A549 (cell line): ENCODE data around the gene BACH1. TPM values are rescaled to one million over a fixed set of nuclear protein-coding genes. Genes with fewer than 3 reads are reported as not detected.
"Not testable (repeated sequence)": the region's sequence is repeated elsewhere in the genome, so short reads cannot be mapped to it uniquely, and the experiment has no call there.

Experiments used
- ATAC-seq, 2 experiments: fragments of 200-7000 bp in 1 of 2; fragments of >200 bp in 1 of 2; cut with Nextera tagmentation in 1 of 2; cut with Tn5 transposase in 1 of 2; 3 replicates each; pipeline versions ENCODE4 v1.8.0 to v1.9.1; 2018 to 2020; ENCODE audit warnings: mild to moderate bottlenecking in 1 of 2, moderate library complexity in 1 of 2
- CTCF ChIA-PET: fragments of 300-600 bp; sonication (Branson Sonifier 250); formaldehyde crosslinking; extraction: SDS; loops from one replicate; lab custom pipeline; 2021; ENCODE audit warnings: antibody characterized with exemption, inconsistent platforms; lab: Yijun Ruan, JAX
- POLR2A ChIA-PET: fragments of 350-600 bp; formaldehyde crosslinking; extraction: SDS; loops from one replicate; lab custom pipeline; 2021; ENCODE audit warnings: antibody characterized with exemption, inconsistent platforms; lab: Yijun Ruan, JAX
- DNase-seq, 2 experiments: peaks; one replicate each; pipeline versions ENCODE4 v3.0.0 to v3.0.0-alpha.2; 2011 to 2016; ENCODE audit warnings: low read depth in 1 of 2, low spot score in 1 of 2
- FAIRE-seq: peaks from 2 replicates; lab custom pipeline; 2011; peaks lifted over from hg19 to GRCh38; lab: Jason Lieb, UNC
- H3K27ac ChIP-seq, 2 experiments: fragments of >200 bp; sonication (Bioruptor Twin); formaldehyde crosslinking; 3 replicates each; pipeline ENCODE4 v1.5.1; 2016 to 2017
- H3K4me1 ChIP-seq: fragments of >200 bp; sonication (Bioruptor Twin); formaldehyde crosslinking; 3 replicates; pipeline ENCODE4 v1.6.1; 2016
- H3K4me2 ChIP-seq: fragments of >200 bp; sonication (Bioruptor Twin); formaldehyde crosslinking; 3 replicates; pipeline ENCODE4 v1.6.1; 2016
- H3K4me3 ChIP-seq: fragments of >200 bp; sonication (Bioruptor Twin); formaldehyde crosslinking; 3 replicates; pipeline ENCODE4 v1.5.1; 2016
- H3K9me3 ChIP-seq: fragments of >200 bp; sonication (Bioruptor Twin); formaldehyde crosslinking; 3 replicates; pipeline ENCODE4 v1.6.1; 2016
- CEBPB ChIP-seq, 2 experiments: fragments of >200 bp in 1 of 2; sonication (Bioruptor Twin) in 1 of 2; formaldehyde crosslinking in 1 of 2; IDR thresholded peaks; 2 replicates each; pipeline ENCODE4 v1.6.1; 2012 to 2016
- CTCF ChIP-seq: fragments of >200 bp; sonication (Bioruptor Twin); formaldehyde crosslinking; IDR thresholded peaks from 3 replicates; pipeline ENCODE4 v1.5.1; 2016
- HDAC2 ChIP-seq: fragments of 200-600 bp; sonication (generic); IDR thresholded peaks from 2 replicates; pipeline ENCODE4 v1.6.1; 2016
- HMGXB4 ChIP-seq: fragments of 250-450 bp; sonication (Bioruptor Pico); IDR thresholded peaks from 2 replicates; pipeline ENCODE4 v1.5.0; 2021; ENCODE audit warnings: mild to moderate bottlenecking, moderate library complexity, borderline replicate concordance
- KDM1A ChIP-seq: fragments of 200-600 bp; sonication (generic); IDR thresholded peaks from 2 replicates; pipeline ENCODE4 v1.6.1; 2016; ENCODE audit warnings: low read depth, mild to moderate bottlenecking
- KDM5A ChIP-seq: fragments of 200-600 bp; sonication (generic); IDR thresholded peaks from 2 replicates; pipeline ENCODE4 v1.6.1; 2016; ENCODE audit warnings: antibody characterized with exemption, mild to moderate bottlenecking
- MAFK ChIP-seq: fragments of 450-650 bp; IDR thresholded peaks from 2 replicates; pipeline ENCODE4 v1.6.1; 2014; ENCODE audit not compliant: partially characterized antibody
- MYC ChIP-seq: IDR thresholded peaks from 2 replicates; pipeline ENCODE4 v1.6.1; 2012; ENCODE audit warnings: mild to moderate bottlenecking, inconsistent platforms, low read length, improper control_type of control experiment, borderline replicate concordance
- NPAS2 ChIP-seq: fragments of 250-450 bp; sonication (Bioruptor Pico); IDR thresholded peaks from 2 replicates; pipeline ENCODE4 v1.8.0; 2022; ENCODE audit warnings: mild to moderate bottlenecking, moderate library complexity, borderline replicate concordance
- PHF8 ChIP-seq: fragments of 200-600 bp; sonication (generic); IDR thresholded peaks from 2 replicates; pipeline ENCODE4 v1.6.1; 2016; ENCODE audit warnings: low read depth, mild to moderate bottlenecking, antibody characterized with exemption, moderate library complexity, borderline replicate concordance
- RARB ChIP-seq: fragments of 250-450 bp; sonication (Bioruptor Pico); IDR thresholded peaks from 2 replicates; pipeline ENCODE4 v1.8.0; 2021; ENCODE audit warnings: mild to moderate bottlenecking, moderate library complexity
- RNF2 ChIP-seq: fragments of 200-600 bp; sonication (generic); IDR thresholded peaks from 2 replicates; pipeline ENCODE4 v1.6.1; 2016; ENCODE audit warnings: low read depth, mild to moderate bottlenecking, antibody characterized with exemption, moderate library complexity, borderline replicate concordance
- SMC3 ChIP-seq: fragments of >200 bp; sonication (Bioruptor Twin); formaldehyde crosslinking; IDR thresholded peaks from 3 replicates; pipeline ENCODE4 v1.6.1; 2018; ENCODE audit warnings: inconsistent platforms
- WGBS: methylation state at CpG from one replicate; pipeline ENCODE4 v1.1.6; 2017; ENCODE audit errors: missing lambda C conversion rate; 5-methylcytosine and 5-hydroxymethylcytosine counted together
- polyA plus RNA-seq, 4 experiments: library from polyadenylated mRNA; depleted of rRNA in 3 of 4; stranded (reverse); fragments of >200 nt; fragmentation: RNase III in 1 of 4; extraction: RNeasy Plus Mini Kit Qiagen cat#74134 plus additional on column Dnase treatment in 1 of 4; gene quantifications; 2 replicates in 3 of 4; 3 replicates in 1 of 4; pipeline ENCODE4 v1.2.3, GENCODE V29; 2011 to 2017

The BACH1 gene
- polyA plus RNA-seq, 2 of the 4 experiments (the other 2 are of a cell fraction) = 5.0 to 21.4 TPM

GRCh38 chr21:29355043-29355710 lies 56.5 kb downstream of the BACH1 start:
- POLR2A ChIA-PET, DNase-seq, H3K4me3 ChIP-seq, H3K27ac ChIP-seq, H3K4me2 ChIP-seq, ATAC-seq, H3K4me1 ChIP-seq, H3K9me3 ChIP-seq, FAIRE-seq: not testable (repeated sequence)
- CTCF ChIA-PET = interaction anchor here (0.8 to 2.2 kb wide), 3 partner anchors 16 to 191 kb away, joined by 3 to 8 read pairs (median 5); no protein-coding TSS in a partner anchor
- 92% methylated on average over 11 of the region's 14 CpGs for WGBS
- TF ChIP-seq MAFK = peak; percentile 17

GRCh38 chr21:29356291-29356690 lies 57.6 kb downstream of the BACH1 start:
- H3K27ac ChIP-seq, FAIRE-seq, H3K9me3 ChIP-seq, DNase-seq, H3K4me3 ChIP-seq, ATAC-seq, H3K4me2 ChIP-seq, CTCF ChIA-PET, H3K4me1 ChIP-seq, POLR2A ChIA-PET: not testable (repeated sequence)
- WGBS = 82% methylated on average over 1 of the region's 1 CpG

- H3K4me2 ChIP-seq, ATAC-seq, DNase-seq, FAIRE-seq, H3K9me3 ChIP-seq, POLR2A ChIA-PET, H3K4me3 ChIP-seq, CTCF ChIA-PET, H3K27ac ChIP-seq, H3K4me1 ChIP-seq: not testable (repeated sequence)
- WGBS = 88% methylated on average over 4 of the region's 4 CpGs
These were observed 58.1 kb downstream of the BACH1 start for GRCh38 chr21:29356810-29357209.

GRCh38 chr21:29359718-29360117 lies 61.0 kb downstream of the BACH1 start:
- ChIA-PET CTCF (interaction anchor here (2.7 to 3.1 kb wide), 3 partner anchors 11 to 195 kb away, joined by 11 to 15 read pairs (median 11); no protein-coding TSS in a partner anchor), POLR2A (no interaction called here)
- ATAC-seq (no peak), DNase-seq (no peak), FAIRE-seq (no peak)
- Histone ChIP-seq H3K4me3 (no peak overlapping the region), H3K9me3 (no peaks in the 10 kb centered on the region), H3K4me1 (no peaks in the 10 kb centered on the region), H3K27ac (no peak overlapping the region), H3K4me2 (no peak overlapping the region)
- no peak for TF ChIP-seq NPAS2
- no peak for TF ChIP-seq KDM5A
- no peak for TF ChIP-seq CTCF
- no peak for TF ChIP-seq RNF2
- TF ChIP-seq PHF8 = no peak
- no peak for TF ChIP-seq RARB
- no peak for TF ChIP-seq SMC3
- no peak for TF ChIP-seq HMGXB4 (CRISPR knock-in tag)
- no peak for TF ChIP-seq HDAC2
- no peak for TF ChIP-seq MYC
- TF ChIP-seq KDM1A = no peak
- no peak for TF ChIP-seq CEBPB (IDR thresholded peaks at IDR 0.05)
- WGBS = 73% methylated on average over 3 of the region's 3 CpGs
